HG02571 (cell line): ENCODE data around the gene LPP.

Experiments used
- ATAC-seq: cut with Tn5 transposase; IDR thresholded peaks from one replicate; pipeline ENCODE4 v1.9.1; 2021; ENCODE audit warnings: mild to moderate bottlenecking, moderate library complexity; ENCODE audit not compliant: unreplicated experiment

Gene LPP

GRCh38 chr3:188196232-188196990 is 42.5 kb downstream of the LPP start:
- no peak for ATAC-seq

- no peak for ATAC-seq
These were observed 43.5 kb downstream of the LPP start for GRCh38 chr3:188197388-188197847.

- no peak for ATAC-seq
These were observed 44.0 kb downstream of the LPP start for GRCh38 chr3:188198001-188198400.

- no peak for ATAC-seq
These were observed 44.9 kb downstream of the LPP start for GRCh38 chr3:188198760-188199327.

GRCh38 chr3:188199386-188199785 is 45.4 kb downstream of the LPP start:
- ATAC-seq: no peak

- no peak for ATAC-seq
These were observed 46.5 kb downstream of the LPP start for GRCh38 chr3:188200481-188200880.

GRCh38 chr3:188202358-188203138 is 48.6 kb downstream of the LPP start:
- ATAC-seq: no peak

- no peak for ATAC-seq
These were observed 50.6 kb downstream of the LPP start for GRCh38 chr3:188204526-188204925.

- no peak for ATAC-seq
These were observed 52.0 kb downstream of the LPP start for GRCh38 chr3:188205992-188206416.

GRCh38 chr3:188206787-188207186 is 52.8 kb downstream of the LPP start:
- no peak for ATAC-seq

- ATAC-seq: no peak
These were observed 54.1 kb downstream of the LPP start for GRCh38 chr3:188207941-188208515.

- ATAC-seq: no peak
These were observed 54.6 kb downstream of the LPP start for GRCh38 chr3:188208516-188208981.

GRCh38 chr3:188209034-188209433 is 55.1 kb downstream of the LPP start:
- no peak for ATAC-seq

- no peak for ATAC-seq
These were observed 55.8 kb downstream of the LPP start for GRCh38 chr3:188209740-188210139.

GRCh38 chr3:188211476-188211875 is 57.5 kb downstream of the LPP start:
- ATAC-seq: no peak

- no peak for ATAC-seq
These were observed 58.5 kb downstream of the LPP start for GRCh38 chr3:188212308-188212969.

- no peak for ATAC-seq
These were observed 60.5 kb downstream of the LPP start for GRCh38 chr3:188214442-188214841.

GRCh38 chr3:188215129-188215528 is 61.2 kb downstream of the LPP start:
- no peak for ATAC-seq

- no peak for ATAC-seq
These were observed 63.1 kb downstream of the LPP start for GRCh38 chr3:188217011-188217463.

GRCh38 chr3:188217726-188218125 is 63.8 kb downstream of the LPP start:
- ATAC-seq: no peak

- no peak for ATAC-seq
These were observed 64.6 kb downstream of the LPP start for GRCh38 chr3:188218603-188219002.
